ENCODE results near the gene TOR3A.
"Not testable (repeated sequence)": the region's sequence is repeated elsewhere in the genome, so short reads cannot be mapped to it uniquely, and the experiment has no call there.

TOR3A gene

GRCh38 chr1:179137617-179138255 is 55.9 kb downstream of the TOR3A start:
- H3K4me3 ChIP-seq (ENCODE audit: low read depth, low read length): no peak overlapping the region
- DNase-seq (ENCODE audit: low read depth): no peak
- no peak for TF ChIP-seq CTCF (IDR thresholded peaks at IDR 0.05; ENCODE audit: low read depth, low read length, missing control alignments)

DNA sequence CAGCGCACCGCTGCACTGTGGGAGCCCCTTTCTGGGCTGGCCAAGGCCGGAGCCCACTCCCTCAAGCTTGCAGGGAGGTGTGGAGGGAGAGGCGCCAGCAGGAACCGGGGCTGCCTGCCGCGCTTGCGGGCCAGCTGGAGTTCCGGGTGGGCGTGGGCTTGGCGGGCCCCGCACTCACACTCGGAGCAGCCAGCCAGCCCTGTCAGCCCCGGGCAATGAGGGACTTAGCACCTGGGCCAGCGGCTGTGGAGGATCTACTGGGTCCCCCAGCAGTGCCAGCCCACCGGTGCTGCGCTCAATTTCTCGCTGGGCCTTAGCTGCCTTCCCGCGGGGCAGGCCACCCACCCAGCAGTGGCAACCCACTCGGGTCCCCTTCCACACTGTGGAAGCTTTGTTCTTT is 56.9 kb downstream of the TOR3A start:
- H3K4me3 ChIP-seq (ENCODE audit: low read depth, low read length); DNase-seq (ENCODE audit: low read depth): not testable (repeated sequence)

- DNase-seq (ENCODE audit: low read depth): no peak
- H3K4me3 ChIP-seq (ENCODE audit: low read depth, low read length): no peak overlapping the region
- no peak for TF ChIP-seq CTCF (IDR thresholded peaks at IDR 0.05; ENCODE audit: low read depth, low read length, missing control alignments)
Measured at GRCh38 chr1:179141592-179142251, 59.9 kb downstream of the TOR3A start.

- TF ChIP-seq CTCF (IDR thresholded peaks at IDR 0.05; ENCODE audit: low read depth, low read length, missing control alignments): no peak
- no peak for DNase-seq (ENCODE audit: low read depth)
- no peak overlapping the region for H3K4me3 ChIP-seq (ENCODE audit: low read depth, low read length)
Measured at GRCh38 chr1:179142889-179143299, 61.0 kb downstream of the TOR3A start.

GRCh38 chr1:179143322-179143721 is 61.5 kb downstream of the TOR3A start:
- no peak for TF ChIP-seq CTCF (IDR thresholded peaks at IDR 0.05; ENCODE audit: low read depth, low read length, missing control alignments)
- H3K4me3 ChIP-seq (ENCODE audit: low read depth, low read length): no peak overlapping the region
- no peak for DNase-seq (ENCODE audit: low read depth)

- H3K4me3 ChIP-seq (ENCODE audit: low read depth, low read length): no peak overlapping the region
- no peak for DNase-seq (ENCODE audit: low read depth)
- TF ChIP-seq CTCF (IDR thresholded peaks at IDR 0.05; ENCODE audit: low read depth, low read length, missing control alignments): no peak
Measured at GRCh38 chr1:179144626-179145025, 62.8 kb downstream of the TOR3A start.

- no peak overlapping the region for H3K4me3 ChIP-seq (ENCODE audit: low read depth, low read length)
- DNase-seq (ENCODE audit: low read depth): no peak
- no peak for TF ChIP-seq CTCF (IDR thresholded peaks at IDR 0.05; ENCODE audit: low read depth, low read length, missing control alignments)
Measured at GRCh38 chr1:179145521-179145920, 63.7 kb downstream of the TOR3A start.

All from GM12864 (cell line).